ENCODE measurements around the gene ZDHHC6. TPM values are rescaled to one million over a fixed set of nuclear protein-coding genes. Genes with fewer than 3 reads are reported as not detected.

Gene ZDHHC6
- total and polyA plus RNA-seq, 10 of the 15 experiments (the other 5 are each of a cell fraction or from before 2014, with no cell fraction given) = 23.8 to 59.4 (median 35.6) TPM

DNA sequence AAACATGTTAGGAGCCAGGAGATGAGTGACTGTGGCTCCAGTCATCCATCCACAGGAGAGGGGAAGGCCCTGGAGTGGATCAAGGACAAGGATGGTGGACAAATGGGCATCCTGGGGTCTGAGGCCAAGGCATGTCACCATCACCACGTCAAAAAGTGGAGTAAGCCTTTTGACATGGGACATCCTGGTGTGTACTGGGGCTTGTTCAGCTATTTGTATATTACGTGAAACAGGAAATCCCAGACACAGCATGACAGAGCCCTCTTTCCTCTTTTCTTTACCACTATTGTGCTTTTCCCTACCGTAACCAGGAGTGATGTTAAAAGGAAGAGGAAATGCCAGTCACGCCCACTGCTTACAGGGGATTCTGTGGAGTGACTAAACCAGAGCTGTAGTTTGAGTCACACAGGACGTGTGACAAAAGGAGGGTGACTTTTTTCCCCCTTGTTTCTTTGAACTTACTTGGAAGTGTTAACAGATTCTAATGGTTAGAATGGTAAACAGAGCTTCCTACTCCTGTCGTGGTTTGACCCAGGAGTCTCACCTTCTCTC, 57.4 kb downstream of the ZDHHC6 start (continued):
- peak in 1 of 2 experiments; percentile 89; a peak in 2 of 4 replicates for TF ChIP-seq ETV6 (conservative IDR thresholded peaks at IDR 0.05 in 1 of 2, IDR thresholded peaks at IDR 0.05 in 1 of 2; ENCODE audit: borderline replicate concordance in 1 of 2, low read depth in 1 of 2)
- TF ChIP-seq CHD4 (IDR thresholded peaks at IDR 0.05) = no peak
- TF ChIP-seq TARDBP (IDR thresholded peaks at IDR 0.05; ENCODE audit: borderline replicate concordance) = no peak
- TF ChIP-seq NRF1 (conservative IDR thresholded peaks at IDR 0.05; ENCODE audit: low read depth, low read length) = no peak
- no peak for TF ChIP-seq SMARCA5 (IDR thresholded peaks at IDR 0.05)
- no peak for TF ChIP-seq TAF1 (IDR thresholded peaks at IDR 0.05; ENCODE audit: borderline replicate concordance, low read depth, low read length)
- peak; percentile 33; the same call in 1 of the 2 replicates for TF ChIP-seq SPI1 (IDR thresholded peaks at IDR 0.05; ENCODE audit: borderline replicate concordance, insufficient read depth, low read depth, low read length)
- TF ChIP-seq HDGF (IDR thresholded peaks at IDR 0.05) = no peak
- TF ChIP-seq MEF2B (IDR thresholded peaks at IDR 0.05; ENCODE audit: partially characterized antibody, poor library complexity, severe bottlenecking) = no peak
- no peak for TF ChIP-seq SMAD5 (IDR thresholded peaks at IDR 0.05; ENCODE audit: low read depth)
- TF ChIP-seq BHLHE40 (IDR thresholded peaks at IDR 0.05; ENCODE audit: borderline replicate concordance in 1 of 2, low read depth in 2 of 2, low read length in 1 of 2) = peak in 1 of 2 experiments; percentile 56; a peak in 1 of 4 replicates
- peak; percentile 44; the same call in 1 of the 2 replicates for TF ChIP-seq JUNB (IDR thresholded peaks at IDR 0.05)
- TF ChIP-seq, protein P1, sequence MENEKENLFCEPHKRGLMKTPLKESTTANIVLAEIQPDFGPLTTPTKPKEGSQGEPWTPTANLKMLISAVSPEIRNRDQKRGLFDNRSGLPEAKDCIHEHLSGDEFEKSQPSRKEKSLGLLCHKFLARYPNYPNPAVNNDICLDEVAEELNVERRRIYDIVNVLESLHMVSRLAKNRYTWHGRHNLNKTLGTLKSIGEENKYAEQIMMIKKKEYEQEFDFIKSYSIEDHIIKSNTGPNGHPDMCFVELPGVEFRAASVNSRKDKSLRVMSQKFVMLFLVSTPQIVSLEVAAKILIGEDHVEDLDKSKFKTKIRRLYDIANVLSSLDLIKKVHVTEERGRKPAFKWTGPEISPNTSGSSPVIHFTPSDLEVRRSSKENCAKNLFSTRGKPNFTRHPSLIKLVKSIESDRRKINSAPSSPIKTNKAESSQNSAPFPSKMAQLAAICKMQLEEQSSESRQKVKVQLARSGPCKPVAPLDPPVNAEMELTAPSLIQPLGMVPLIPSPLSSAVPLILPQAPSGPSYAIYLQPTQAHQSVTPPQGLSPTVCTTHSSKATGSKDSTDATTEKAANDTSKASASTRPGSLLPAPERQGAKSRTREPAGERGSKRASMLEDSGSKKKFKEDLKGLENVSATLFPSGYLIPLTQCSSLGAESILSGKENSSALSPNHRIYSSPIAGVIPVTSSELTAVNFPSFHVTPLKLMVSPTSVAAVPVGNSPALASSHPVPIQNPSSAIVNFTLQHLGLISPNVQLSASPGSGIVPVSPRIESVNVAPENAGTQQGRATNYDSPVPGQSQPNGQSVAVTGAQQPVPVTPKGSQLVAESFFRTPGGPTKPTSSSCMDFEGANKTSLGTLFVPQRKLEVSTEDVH (IDR thresholded peaks at IDR 0.05; ENCODE audit: low read depth, partially characterized antibody) = no peak
- TF ChIP-seq PAX5 (IDR thresholded peaks at IDR 0.05; ENCODE audit: borderline replicate concordance, low read depth, low read length) = peak; percentile 79; the same call in 1 of the 2 replicates
- TF ChIP-seq, protein P2, sequence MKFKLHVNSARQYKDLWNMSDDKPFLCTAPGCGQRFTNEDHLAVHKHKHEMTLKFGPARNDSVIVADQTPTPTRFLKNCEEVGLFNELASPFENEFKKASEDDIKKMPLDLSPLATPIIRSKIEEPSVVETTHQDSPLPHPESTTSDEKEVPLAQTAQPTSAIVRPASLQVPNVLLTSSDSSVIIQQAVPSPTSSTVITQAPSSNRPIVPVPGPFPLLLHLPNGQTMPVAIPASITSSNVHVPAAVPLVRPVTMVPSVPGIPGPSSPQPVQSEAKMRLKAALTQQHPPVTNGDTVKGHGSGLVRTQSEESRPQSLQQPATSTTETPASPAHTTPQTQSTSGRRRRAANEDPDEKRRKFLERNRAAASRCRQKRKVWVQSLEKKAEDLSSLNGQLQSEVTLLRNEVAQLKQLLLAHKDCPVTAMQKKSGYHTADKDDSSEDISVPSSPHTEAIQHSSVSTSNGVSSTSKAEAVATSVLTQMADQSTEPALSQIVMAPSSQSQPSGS (IDR thresholded peaks at IDR 0.05; ENCODE audit: low read length) = 0 out of 2 replicates have a peak, but pooled peaks have one; percentile 33
- TF ChIP-seq, protein P3, sequence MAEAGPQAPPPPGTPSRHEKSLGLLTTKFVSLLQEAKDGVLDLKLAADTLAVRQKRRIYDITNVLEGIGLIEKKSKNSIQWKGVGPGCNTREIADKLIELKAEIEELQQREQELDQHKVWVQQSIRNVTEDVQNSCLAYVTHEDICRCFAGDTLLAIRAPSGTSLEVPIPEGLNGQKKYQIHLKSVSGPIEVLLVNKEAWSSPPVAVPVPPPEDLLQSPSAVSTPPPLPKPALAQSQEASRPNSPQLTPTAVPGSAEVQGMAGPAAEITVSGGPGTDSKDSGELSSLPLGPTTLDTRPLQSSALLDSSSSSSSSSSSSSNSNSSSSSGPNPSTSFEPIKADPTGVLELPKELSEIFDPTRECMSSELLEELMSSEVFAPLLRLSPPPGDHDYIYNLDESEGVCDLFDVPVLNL (IDR thresholded peaks at IDR 0.05; ENCODE audit: low read depth, low read length) = no peak
- peak; percentile 35 for TF ChIP-seq RUNX3 (IDR thresholded peaks at IDR 0.05; ENCODE audit: low read length)
- no peak for TF ChIP-seq ZNF207 (IDR thresholded peaks at IDR 0.05; ENCODE audit: borderline replicate concordance)
- TF ChIP-seq STAT3 (IDR thresholded peaks at IDR 0.05; ENCODE audit: low read depth, low read length) = no peak
- peak; percentile 22; the same call in 1 of the 2 replicates for TF ChIP-seq RELB (IDR thresholded peaks at IDR 0.05; ENCODE audit: low read depth)
